Kidney glomerular epithelial cell (primary cell): Measurements from ENCODE around the gene TPSB2.

ENCODE experiments used
- DNase-seq: peaks from one replicate; lab custom pipeline; 2025; lab: John Stamatoyannopoulos, UW

The TPSB2 gene

GRCh38 chr16:1220098-1220728 is 9.8 kb downstream of the TPSB2 start:
- no peak for DNase-seq

DNA sequence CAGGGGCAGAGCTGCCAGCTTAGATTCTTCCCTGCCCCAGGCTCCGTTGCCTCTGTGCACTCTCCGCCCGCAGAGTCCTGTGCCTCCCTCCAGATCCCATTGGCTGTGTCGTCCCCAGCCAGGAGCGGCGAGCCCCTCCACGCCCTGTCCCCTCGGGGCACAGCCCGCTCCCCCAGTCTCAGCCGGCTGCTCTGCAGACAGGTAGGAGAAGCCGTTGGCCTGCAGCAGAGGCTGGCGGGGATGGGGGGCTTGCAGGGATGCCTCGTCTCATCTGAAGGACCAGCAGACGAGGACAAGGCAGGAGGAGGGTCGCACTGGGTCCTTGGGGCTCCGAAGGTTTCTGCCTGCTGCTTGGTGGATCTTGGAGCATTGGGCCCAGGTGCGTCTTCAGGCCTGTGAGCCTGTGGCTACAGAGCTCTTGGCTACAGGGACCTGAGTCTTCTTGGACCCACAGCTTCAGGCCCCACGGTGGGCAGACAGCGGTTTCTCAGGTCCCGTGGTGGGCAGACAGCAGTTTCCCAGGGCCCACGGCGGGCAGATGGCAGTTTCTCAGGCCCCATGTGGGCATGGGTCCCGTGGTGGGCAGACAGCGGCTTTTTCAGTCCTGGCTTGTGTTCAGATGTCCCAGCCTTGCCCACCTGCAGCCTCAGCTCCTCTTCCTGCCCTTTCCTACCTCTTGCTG is 10.9 kb downstream of the TPSB2 start:
- DNase-seq: no peak

DNA sequence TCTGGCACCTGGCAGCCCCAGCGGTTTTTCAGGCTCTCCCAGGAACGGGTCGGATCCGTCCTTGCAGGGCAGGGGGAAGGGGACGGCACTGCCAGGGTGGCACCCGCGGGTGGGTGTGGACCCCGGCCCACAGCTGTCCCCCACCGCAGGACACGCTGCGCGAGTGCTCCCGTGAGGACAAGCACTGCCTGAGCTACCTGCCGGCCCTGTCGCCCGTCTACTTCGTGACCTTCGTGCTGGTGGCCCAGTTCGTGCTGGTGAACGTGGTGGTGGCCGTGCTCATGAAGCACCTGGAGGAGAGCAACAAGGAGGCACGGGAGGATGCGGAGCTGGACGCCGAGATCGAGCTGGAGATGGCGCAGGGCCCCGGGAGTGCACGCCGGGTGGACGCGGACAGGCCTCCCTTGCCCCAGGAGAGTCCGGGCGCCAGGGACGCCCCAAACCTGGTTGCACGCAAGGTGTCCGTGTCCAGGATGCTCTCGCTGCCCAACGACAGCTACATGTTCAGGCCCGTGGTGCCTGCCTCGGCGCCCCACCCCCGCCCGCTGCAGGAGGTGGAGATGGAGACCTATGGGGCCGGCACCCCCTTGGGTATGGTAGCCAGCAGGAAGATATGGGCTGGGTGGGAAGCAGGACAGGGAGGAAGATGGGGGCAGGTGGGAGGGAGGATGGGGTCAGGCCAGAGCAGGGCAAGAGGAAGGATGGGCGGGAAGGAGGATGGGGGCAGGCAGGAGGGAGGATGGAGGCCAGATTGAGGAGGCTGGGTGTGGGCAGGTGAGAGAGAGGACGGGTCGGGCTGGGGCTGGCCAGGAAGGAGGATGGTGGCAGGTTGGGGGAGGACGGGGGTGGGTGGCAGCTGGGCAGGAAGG is 11.7 kb downstream of the TPSB2 start:
- DNase-seq: no peak

GRCh38 chr16:1217526-1217925 is 12.5 kb downstream of the TPSB2 start:
- DNase-seq: no peak

DNA sequence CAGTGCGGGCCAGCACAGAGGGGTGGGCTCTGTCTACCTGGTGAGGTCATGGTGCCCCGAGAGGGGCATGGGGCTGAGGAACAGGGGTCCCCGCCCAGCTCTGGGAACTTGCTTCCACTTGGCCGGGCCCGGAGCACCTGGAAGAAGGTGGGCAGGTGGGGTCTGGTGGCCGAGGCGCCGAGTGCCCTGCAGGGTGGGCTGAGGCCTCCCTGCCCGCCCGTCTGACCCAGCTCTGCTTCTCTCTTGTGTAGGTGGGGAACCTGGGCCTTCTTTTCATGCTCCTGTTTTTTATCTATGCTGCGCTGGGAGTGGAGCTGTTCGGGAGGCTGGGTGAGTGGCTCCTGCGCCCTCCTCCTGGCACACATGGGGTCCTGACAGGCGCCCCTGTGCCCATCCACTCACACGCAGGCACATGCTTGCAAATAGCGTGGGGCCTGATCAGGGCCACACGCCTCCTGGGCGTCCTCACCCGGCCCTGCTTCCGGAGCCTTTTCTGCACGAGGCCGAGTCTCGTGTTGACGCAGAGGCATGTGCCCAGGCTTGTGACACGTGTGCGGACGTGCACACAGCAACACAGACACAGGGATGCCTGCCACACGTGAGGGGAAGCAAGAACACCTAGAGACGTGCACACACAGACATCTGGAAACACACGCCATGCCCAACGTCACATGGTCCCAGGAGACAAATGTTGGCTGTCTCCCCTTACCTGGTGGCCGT is 13.1 kb downstream of the TPSB2 start:
- no peak for DNase-seq

- DNase-seq: no peak
These were observed 13.7 kb downstream of the TPSB2 start for GRCh38 chr16:1216296-1216619.

DNA sequence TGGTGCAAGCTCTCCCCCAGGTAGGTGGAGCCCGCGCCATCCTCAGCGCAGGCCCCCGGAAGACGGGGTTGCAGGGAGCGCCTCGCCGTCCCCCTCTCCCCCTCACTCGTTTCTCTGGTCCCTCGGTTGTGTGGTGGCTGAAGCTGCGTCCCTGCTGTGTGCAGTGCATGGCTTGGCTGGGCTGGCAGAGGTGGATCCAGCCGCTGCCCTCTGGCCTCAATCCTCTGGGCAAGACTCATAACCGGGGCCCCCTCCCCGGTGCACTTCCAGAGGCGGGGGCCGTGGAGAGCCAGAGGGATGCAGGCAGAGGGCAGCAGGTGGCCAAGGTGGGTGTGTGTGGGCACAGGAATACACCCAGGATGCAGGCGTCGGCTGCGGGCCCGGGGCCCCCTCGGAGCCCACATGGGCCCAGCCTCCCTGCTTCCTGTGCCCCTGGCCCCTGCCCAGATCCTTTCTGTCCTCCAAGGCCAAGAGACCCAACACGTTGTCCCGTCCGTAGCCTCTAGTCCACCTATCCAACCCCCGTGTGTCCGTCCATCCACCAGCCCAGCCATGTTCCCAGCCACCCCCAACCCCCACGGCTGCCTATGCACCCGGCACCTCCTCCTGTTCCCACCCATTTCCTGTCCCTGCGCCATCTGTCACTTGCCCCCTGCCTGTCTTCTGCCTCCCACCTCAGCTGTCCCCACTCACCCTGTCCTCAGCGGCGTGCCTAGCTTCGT is 14.2 kb downstream of the TPSB2 start:
- no peak for DNase-seq

DNA sequence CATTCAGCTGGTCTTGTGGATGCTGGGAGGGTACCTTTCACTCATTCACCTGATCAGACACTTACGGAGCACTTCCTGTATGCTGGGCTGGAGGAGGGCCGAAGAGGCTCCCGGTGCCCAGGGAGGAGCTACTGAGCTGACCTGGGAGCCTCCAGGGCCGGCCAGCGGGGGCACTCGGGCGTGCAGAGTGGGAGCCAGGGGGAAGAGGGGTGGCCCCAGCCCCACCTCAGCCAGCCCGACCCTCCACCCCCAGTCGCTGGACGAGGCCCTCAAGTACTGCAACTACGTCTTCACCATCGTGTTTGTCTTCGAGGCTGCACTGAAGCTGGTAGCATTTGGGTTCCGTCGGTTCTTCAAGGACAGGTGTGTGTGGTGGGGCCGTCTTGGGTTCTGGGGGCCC is 15.3 kb downstream of the TPSB2 start:
- DNase-seq: no peak

DNA sequence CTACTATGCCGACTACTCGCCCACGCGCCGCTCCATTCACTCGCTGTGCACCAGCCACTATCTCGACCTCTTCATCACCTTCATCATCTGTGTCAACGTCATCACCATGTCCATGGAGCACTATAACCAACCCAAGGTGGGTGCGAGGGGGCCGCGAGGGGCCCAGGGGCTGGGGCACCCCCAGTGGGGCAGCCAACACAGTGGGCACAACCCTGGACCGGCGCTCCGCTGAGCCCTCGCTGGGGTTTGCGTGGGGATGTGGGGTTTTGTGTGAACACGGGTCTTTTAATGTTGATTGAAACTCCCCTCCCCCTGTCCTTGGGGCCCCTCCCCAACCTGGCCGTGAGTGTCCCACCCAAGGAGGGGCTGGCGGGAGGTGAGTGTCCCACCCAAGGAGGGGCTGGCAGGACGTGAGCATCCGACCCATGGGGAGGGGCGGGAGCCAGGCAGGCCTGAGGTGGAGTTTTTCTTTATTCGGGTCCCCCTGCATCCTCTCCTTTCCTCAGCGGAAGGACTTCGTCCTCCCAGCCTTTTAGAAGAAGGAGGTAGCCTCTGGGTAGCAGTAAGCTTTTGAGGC is 16.1 kb downstream of the TPSB2 start:
- DNase-seq: no peak

- no peak for DNase-seq
These were observed 16.8 kb downstream of the TPSB2 start for GRCh38 chr16:1213231-1213630.

DNA sequence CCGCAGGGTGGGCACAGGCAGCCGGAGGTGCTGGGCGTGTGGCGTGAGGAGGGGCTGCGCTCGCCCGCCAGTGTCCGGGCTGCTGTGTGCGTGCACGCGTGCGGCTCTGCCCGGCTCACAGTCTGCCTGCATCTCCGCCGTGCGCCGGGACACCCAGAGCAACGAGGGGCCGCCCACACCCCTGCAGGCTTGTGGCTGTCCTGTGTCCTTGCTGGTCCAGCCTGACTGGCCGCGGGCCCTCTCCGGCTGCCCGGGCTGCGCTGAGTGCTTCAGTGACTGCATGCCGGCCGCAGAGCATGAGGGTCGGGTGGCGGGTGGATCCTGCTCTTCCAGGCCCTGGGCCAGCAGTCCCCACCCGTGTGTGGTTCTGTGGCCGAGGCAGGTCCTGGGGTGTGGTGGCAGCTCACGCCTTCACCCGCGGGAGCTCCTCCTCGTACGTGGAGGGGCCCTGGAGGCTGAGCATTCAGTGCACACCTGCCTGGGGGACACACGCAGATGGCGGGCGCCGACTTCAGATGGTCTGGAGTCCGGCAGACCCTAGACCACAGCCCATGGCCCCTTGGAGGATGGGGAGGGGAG is 17.3 kb downstream of the TPSB2 start:
- DNase-seq: no peak

DNA sequence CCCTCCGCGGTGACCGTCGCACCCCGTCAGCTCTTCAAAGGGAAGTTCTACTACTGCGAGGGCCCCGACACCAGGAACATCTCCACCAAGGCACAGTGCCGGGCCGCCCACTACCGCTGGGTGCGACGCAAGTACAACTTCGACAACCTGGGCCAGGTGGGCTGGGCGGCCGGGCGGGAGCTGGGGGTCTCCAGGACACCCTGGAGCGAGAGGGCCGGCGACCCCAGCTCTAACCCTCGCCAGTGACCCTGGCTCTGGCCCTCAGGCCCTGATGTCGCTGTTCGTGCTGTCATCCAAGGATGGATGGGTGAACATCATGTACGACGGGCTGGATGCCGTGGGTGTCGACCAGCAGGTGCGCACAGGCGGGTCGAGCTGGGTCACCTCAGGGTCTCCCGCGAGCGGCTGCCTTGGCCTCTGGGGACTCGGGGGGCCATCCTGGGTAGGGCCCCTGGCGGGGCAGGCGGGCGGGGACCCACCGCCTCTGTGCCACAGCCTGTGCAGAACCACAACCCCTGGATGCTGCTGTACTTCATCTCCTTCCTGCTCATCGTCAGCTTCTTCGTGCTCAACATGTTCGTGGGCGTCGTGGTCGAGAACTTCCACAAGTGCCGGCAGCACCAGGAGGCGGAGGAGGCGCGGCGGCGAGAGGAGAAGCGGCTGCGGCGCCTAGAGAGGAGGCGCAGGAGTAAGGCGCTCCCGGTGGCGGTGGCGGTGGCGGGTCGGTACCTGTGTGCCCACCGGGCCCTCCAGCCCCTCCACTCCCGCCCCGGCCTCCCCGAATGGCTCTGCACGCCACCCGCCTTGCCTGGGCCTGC is 18.3 kb downstream of the TPSB2 start:
- DNase-seq: no peak

GRCh38 chr16:1210461-1210860 is 19.5 kb downstream of the TPSB2 start:
- DNase-seq: no peak

GRCh38 chr16:1209081-1209480 is 20.9 kb downstream of the TPSB2 start:
- DNase-seq: no peak

DNA sequence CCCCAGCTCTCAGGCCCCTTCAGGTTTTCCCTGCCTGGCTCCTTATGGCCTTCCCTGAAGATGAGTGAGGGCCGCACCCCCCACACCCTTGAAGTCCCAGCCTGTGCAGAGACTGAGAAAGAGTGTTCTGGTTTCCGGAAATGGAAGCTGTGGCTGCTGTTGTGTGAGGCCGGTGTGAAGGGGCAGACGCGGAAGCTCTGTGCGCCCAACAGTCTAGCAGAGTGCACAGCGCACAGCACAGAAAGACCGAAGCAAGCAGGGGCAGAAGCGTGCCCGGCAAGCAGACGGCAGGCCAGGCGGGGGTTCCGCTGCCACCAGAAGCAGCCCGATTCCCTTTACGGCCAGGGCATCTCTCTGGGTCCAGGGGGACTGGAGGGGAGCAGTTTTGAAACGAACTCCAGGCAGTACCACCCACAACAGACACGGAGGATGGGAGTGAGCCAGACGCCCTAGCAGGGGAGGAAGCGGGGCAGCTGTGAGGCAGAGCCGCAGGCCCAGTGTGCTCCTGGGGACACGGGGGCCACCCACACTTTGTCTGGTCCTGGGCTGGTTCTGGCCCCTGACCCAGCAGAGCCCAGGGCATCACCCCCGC is 21.6 kb downstream of the TPSB2 start:
- DNase-seq: no peak

DNA sequence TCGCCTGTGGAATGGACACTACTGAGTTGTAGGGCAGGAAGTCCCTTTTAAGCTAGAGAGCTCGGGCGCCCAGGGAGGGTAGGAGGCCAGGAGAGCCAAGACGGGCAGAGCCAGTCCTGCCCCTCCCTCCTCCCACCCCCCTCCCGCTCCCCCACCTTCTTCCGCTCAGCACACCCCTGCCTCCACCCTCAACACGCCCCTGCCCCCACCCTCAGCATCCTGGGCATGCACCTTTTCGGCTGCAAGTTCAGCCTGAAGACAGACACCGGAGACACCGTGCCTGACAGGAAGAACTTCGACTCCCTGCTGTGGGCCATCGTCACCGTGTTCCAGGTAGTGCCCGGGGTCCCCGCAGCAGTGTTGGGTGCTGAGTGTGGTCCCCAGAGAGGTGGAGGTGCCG is 23.2 kb downstream of the TPSB2 start:
- DNase-seq: no peak

GRCh38 chr16:1206326-1206725 is 23.7 kb downstream of the TPSB2 start:
- DNase-seq: no peak

DNA sequence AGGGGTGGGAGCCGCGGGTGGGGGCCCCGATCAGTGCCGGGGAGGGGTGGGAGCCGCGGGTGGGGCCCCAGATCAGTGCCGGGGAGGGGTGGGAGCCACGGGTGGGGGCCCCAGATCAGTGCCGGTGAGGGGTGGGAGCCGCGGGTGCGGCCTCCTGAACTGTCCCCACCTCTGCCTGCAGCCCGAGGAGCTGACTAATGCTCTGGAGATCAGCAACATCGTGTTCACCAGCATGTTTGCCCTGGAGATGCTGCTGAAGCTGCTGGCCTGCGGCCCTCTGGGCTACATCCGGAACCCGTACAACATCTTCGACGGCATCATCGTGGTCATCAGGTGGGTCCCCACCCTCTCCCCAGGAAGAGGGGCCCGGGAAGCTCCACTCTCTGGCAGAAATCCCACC is 25.1 kb downstream of the TPSB2 start:
- DNase-seq: no peak

GRCh38 chr16:1202274-1202673 is 27.7 kb downstream of the TPSB2 start:
- no peak for DNase-seq

DNA sequence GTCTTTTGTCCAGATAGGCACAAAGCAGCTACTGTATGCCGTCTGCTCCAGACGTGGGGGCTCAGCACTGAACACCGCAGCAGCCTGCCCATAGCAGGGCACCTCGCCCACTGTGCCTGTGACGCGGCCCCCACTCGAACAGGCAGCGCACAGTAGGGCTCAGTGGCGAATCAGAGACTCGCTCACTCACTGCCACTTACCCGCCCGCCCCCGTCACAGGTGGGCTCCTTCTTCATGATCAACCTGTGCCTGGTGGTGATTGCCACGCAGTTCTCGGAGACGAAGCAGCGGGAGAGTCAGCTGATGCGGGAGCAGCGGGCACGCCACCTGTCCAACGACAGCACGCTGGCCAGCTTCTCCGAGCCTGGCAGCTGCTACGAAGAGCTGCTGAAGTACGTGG is 28.5 kb downstream of the TPSB2 start:
- DNase-seq: no peak
